Smooth muscle cell (in vitro differentiated cells): ENCODE measurements around the gene LRRC8E. TPM values are rescaled to one million over a fixed set of nuclear protein-coding genes. Genes with fewer than 3 reads are reported as not detected.

Experiments
- DNase-seq: peaks from one replicate; lab custom pipeline; 2025; ENCODE audit not compliant: unreplicated experiment; lab: John Stamatoyannopoulos, UW
- H2AFZ ChIP-seq: fragments of 200-600 bp; sonication (generic); 2 replicates; pipeline ENCODE4 v1.6.0; 2016; ENCODE audit warnings: antibody characterized with exemption, low read depth, mild to moderate bottlenecking
- H3F3A ChIP-seq: fragments of 200-600 bp; sonication (generic); 2 replicates; pipeline ENCODE4 v1.6.0; 2017; ENCODE audit warnings: antibody characterized with exemption, low read depth
- H3K27ac ChIP-seq: fragments of 200-600 bp; sonication (generic); 2 replicates; pipeline ENCODE4 v1.5.1; 2016; ENCODE audit warnings: low read depth, mild to moderate bottlenecking
- H3K27me3 ChIP-seq: fragments of 200-600 bp; sonication (generic); 2 replicates; pipeline ENCODE4 v1.6.1; 2016; ENCODE audit warnings: low read depth, mild to moderate bottlenecking
- H3K36me3 ChIP-seq: fragments of 200-600 bp; sonication (generic); 2 replicates; pipeline ENCODE4 v1.5.1; 2016; ENCODE audit warnings: low read depth
- H3K4me1 ChIP-seq: fragments of 200-600 bp; sonication (generic); 2 replicates; pipeline ENCODE4 v1.5.1; 2016; ENCODE audit warnings: low read depth
- H3K4me2 ChIP-seq: fragments of 200-600 bp; sonication (generic); 2 replicates; pipeline ENCODE4 v1.6.0; 2016; ENCODE audit warnings: mild to moderate bottlenecking
- H3K4me3 ChIP-seq: fragments of 200-600 bp; sonication (generic); 2 replicates; pipeline ENCODE4 v1.5.1; 2016; ENCODE audit warnings: mild to moderate bottlenecking
- H3K79me2 ChIP-seq: fragments of 200-600 bp; sonication (generic); 2 replicates; pipeline ENCODE4 v1.6.0; 2016; ENCODE audit warnings: low read depth, mild to moderate bottlenecking
- H3K9ac ChIP-seq: fragments of 200-600 bp; sonication (generic); 2 replicates; pipeline ENCODE4 v1.6.0; 2016; ENCODE audit warnings: low read depth
- H3K9me3 ChIP-seq: fragments of 200-600 bp; sonication (generic); replicated peaks from 2 replicates; pipeline ENCODE4 v1.5.1; 2016; ENCODE audit warnings: low read depth
- H4K20me1 ChIP-seq: fragments of 200-600 bp; sonication (generic); 2 replicates; pipeline ENCODE4 v1.6.0; 2016; ENCODE audit warnings: low read depth
- WGBS: methylation state at CpG from one replicate; pipeline ENCODE4 v1.1.7; 2016; ENCODE audit warnings: low lambda C conversion rate; 5-methylcytosine and 5-hydroxymethylcytosine counted together
- polyA plus RNA-seq: library from polyadenylated mRNA; unstranded; fragments of >200 nt; fragmentation: Nextera tagmentation; extraction: Ambion mirVana; gene quantifications from 2 replicates; pipeline ENCODE4 v1.2.1, GENCODE V29; 2016
- total RNA-seq: library from RNA; depleted of rRNA; stranded (reverse); fragments of >200 nt; gene quantifications from 2 replicates; pipeline ENCODE4 v1.2.3, GENCODE V29; 2014
- TF ChIP-seq, protein P1 (sequence below): fragments of 200-600 bp; sonication (generic); IDR thresholded peaks from 2 replicates; pipeline ENCODE4 v1.5.1; 2017; ENCODE audit warnings: borderline replicate concordance, mild to moderate bottlenecking, antibody characterized with exemption; ENCODE audit not compliant: insufficient read depth, poor library complexity, severe bottlenecking

LRRC8E gene
- total and polyA plus RNA-seq, 2 experiments from 2014 or later = 7.4 to 7.8 TPM

DNA sequence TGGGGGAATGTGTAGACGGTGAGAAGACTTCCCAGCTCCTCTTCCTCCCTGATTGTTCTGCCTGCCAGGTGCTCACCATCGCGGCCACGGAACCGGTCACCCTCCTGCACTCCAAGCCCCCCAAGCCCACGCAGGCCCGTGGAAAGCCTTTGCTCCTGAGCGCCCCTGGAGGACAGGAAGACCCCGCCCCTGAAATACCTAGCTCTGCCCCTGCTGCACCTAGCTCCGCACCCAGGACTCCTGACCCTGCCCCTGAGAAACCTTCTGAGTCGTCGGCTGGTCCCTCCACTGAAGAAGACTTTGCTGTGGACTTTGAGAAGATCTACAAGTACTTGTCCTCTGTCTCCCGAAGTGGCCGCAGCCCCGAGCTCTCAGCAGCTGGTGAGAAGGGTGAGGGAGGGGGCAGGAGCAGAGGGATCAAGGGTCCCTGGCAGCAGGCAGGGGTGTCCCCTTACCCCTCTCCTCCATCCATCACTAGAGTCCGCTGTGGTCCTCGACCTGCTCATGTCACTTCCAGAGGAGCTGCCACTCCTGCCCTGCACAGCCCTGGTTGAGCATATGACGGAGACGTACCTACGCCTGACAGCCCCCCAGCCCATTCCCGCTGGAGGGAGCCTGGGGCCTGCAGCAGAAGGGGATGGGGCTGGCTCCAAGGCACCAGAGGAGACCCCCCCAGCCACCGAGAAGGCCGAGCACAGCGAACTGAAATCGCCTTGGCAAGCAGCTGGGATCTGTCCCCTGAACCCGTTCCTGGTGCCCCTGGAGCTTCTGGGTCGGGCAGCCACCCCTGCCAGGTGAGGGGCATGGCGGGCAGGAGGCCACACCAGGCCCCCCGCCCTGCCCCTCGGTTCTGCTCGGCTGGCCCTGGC, 33.9 kb downstream of the LRRC8E start:
- no peak overlapping the region for H3K27ac ChIP-seq
- DNase-seq = no peak
- no peaks in the 10 kb centered on the region for H3K36me3 ChIP-seq
- no peak overlapping the region for H2AFZ ChIP-seq
- no peak overlapping the region for H3K9ac ChIP-seq
- H3K4me3 ChIP-seq = no peak overlapping the region
- no peak overlapping the region for H3K4me2 ChIP-seq
- H3K9me3 ChIP-seq = no peaks in the 10 kb centered on the region
- H3K27me3 ChIP-seq = no peaks in the 10 kb centered on the region
- peaks cover 7% of the 10 kb centered on the region for H3F3A ChIP-seq
- WGBS = 95% methylated on average over 31 of the region's 31 CpGs
- peaks cover 5% of the 10 kb centered on the region for H3K4me1 ChIP-seq
- H3K79me2 ChIP-seq = no peaks in the 10 kb centered on the region
- H4K20me1 ChIP-seq = peaks cover 10% of the 10 kb centered on the region
- TF ChIP-seq, protein P1, sequence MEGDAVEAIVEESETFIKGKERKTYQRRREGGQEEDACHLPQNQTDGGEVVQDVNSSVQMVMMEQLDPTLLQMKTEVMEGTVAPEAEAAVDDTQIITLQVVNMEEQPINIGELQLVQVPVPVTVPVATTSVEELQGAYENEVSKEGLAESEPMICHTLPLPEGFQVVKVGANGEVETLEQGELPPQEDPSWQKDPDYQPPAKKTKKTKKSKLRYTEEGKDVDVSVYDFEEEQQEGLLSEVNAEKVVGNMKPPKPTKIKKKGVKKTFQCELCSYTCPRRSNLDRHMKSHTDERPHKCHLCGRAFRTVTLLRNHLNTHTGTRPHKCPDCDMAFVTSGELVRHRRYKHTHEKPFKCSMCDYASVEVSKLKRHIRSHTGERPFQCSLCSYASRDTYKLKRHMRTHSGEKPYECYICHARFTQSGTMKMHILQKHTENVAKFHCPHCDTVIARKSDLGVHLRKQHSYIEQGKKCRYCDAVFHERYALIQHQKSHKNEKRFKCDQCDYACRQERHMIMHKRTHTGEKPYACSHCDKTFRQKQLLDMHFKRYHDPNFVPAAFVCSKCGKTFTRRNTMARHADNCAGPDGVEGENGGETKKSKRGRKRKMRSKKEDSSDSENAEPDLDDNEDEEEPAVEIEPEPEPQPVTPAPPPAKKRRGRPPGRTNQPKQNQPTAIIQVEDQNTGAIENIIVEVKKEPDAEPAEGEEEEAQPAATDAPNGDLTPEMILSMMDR = no peak

DNA sequence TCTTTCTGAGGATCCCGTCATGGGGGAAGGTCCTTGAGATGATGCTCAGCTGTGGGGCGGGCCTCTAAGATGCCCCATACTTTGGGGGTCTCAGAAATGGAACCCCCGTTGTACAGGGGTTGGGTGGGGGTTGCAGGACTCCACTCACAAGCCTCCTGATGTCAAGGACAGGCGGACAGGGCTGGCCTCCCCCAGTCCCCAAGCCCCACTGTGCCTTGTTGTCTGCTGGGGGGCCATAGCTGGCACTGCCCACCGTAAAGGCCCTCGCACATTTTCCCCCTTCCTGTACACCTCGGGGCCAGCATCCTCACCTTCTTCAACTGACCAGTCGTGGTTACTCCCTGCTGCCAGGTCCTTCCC, 34.5 kb downstream of the LRRC8E start:
- Histone ChIP-seq H3K4me2 (no peak overlapping the region), H3K27me3 (no peaks in the 10 kb centered on the region), H3K36me3 (no peaks in the 10 kb centered on the region), H3K4me1 (no peaks in the 10 kb centered on the region), H3K4me3 (no peak overlapping the region), H3K9me3 (no peaks in the 10 kb centered on the region), H3F3A (peaks cover 7% of the 10 kb centered on the region), H3K27ac (no peak overlapping the region), H3K9ac (no peak overlapping the region), H2AFZ (no peak overlapping the region), H4K20me1 (peaks cover 10% of the 10 kb centered on the region), H3K79me2 (no peaks in the 10 kb centered on the region)
- 92% methylated on average over 8 of the region's 8 CpGs for WGBS
- TF ChIP-seq, protein P1 = no peak
- no peak for DNase-seq

DNA sequence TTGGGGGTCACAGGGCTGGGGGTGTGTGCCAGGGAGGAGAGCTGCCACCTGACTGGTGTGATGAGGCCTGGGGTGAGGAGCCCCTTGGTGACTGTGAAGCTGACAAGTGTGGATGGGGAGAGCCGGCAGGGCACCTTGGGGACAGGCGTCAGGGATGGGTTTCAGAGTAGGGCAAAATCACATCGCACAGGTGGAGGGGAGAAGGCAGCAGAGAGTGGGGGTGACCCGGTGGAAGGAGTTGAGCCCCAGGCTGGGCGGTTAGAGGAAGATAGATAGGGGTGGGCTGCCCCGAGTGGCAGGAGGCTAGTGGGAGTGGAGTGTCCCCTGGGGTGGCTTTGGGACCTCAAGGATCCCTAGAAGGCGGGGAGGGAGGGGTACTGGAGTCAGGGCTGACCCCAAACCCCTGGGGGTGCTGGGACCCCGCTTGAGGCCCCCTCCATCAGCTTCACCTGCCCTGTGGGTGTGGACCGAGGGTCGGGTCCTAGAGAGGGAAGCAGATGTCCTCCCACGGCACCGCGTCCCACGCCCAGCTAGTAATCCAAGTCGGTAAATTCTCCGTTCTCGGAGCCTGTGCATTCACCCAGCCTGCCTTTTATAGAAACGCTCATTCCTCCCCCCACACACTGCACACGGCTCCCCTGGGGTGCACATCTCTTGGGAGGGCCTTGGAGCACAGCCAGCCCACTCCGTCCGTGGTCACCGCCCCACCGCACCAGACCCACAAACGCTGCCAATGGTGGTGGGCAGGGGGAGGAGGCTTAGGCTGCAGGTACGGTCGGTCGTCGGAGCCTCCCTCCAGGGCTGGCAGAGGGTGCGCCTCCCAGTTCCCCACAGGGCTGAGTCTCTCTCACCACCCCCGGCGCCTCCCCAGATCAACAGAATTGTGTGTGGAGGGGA, 35.2 kb downstream of the LRRC8E start:
- Histone ChIP-seq H3K36me3 (no peaks in the 10 kb centered on the region), H3K27me3 (no peaks in the 10 kb centered on the region), H4K20me1 (peaks cover 10% of the 10 kb centered on the region), H3K4me1 (no peaks in the 10 kb centered on the region), H3K4me2 (no peak overlapping the region), H3K9ac (no peak overlapping the region), H3K79me2 (no peaks in the 10 kb centered on the region), H3K27ac (no peak overlapping the region), H3F3A (peaks cover 5% of the 10 kb centered on the region), H2AFZ (no peak overlapping the region), H3K9me3 (no peaks in the 10 kb centered on the region), H3K4me3 (no peak overlapping the region)
- TF ChIP-seq, protein P1 = no peak
- 89% methylated on average over 28 of the region's 31 CpGs for WGBS
- no peak for DNase-seq
